GM12873 (cell line): Measurements from ENCODE around the gene CCDC7.

ENCODE experiments used
- CTCF ChIP-seq: IDR thresholded peaks from 2 replicates; pipeline ENCODE4 v1.5.1; 2012; ENCODE audit warnings: low read depth, mild to moderate bottlenecking, moderate library complexity, low read length, control low read depth; ENCODE audit not compliant: insufficient read depth; ENCODE audit errors: missing control alignments

Gene CCDC7

DNA sequence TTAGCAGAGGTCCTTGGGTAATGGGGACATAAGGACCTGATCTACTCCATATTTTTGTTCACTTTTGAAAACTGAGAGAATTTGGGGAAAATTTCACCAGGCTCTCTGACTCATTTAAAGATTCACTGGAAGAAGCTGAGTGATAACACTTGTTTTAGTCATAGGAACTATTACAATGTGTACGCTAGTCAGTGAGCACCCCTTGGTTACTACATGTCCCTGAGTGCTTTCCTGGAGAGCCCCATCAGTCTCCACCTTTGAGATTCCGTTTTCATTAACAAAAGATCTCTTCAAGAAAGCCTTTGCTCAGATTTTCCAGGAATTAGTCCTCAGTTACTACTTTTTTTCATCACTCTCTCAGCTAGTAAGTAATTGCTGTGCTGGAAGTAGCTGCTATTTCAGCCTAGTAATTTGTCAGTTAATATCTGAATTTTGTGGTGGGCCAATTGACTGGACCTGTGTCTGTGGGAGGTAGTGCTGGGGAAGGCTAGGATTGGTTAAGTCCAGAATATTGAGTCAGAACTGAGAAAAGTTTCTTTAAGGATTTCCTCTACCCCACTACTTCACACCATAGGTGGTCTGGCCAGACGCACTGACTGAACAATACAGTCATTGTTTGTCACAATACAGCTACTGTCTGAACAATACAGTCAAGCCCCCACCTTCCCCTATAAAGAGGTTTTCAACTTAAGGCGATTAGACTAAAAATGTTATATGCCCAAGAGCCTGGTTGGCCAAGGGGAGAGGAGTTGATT, 235.0 kb downstream of the CCDC7 start:
- no peak for TF ChIP-seq CTCF

DNA sequence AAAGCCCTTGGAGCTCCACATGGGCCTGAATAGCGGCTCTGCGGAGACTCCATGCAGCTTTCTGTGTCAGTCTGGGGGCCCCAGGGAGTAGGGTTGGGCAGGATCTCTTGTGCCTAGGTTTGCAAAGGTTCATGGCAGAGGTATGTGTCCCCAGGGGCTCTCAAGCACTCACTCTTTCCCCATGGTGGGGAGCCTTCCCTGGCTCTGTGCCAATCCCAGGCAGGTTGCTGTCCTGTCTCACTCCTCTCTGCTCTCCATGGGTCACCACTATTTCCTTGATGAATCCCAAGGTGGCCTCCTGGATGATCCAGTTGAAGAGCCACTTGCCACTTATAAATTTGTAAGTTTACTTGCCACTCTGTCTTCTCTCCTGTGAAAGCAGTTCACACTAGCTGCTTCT, 238.4 kb downstream of the CCDC7 start:
- no peak for TF ChIP-seq CTCF

DNA sequence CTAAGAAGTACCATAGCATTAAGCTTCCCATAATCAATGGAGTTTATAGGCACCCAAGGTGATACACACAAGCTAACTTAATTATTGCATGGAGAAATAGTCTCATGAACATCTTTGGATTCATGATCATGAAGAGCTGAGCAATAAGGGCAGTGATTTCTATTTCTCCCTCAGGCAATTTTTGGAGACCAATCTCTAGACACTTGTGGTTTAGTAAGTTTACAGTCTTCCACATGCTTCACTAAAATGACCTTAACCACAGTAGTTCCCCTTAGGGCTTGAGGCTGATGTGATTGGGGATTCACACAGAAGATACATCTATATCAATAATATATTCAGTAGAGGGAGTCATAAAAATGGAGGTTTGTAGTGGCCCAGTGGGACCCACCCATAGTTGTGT, 241.2 kb downstream of the CCDC7 start:
- no peak for TF ChIP-seq CTCF

DNA sequence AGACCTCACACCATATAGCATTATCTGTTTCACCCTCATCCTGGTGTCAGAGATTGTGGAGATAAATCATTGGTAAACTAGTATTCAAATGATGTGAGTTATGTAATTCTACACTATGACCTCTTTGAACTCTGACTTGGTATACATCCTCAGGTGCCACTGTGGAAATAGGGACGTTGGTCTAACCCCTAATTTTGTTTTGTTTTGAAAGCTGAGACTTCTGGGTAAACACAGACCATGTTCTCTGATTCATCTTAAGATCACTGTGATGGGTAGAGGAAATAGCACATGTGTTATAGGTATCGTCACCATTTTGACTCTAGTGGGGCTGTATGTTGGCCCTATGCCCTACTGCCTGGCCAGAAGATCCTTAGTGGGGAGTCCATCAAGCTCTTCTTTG, 241.6 kb downstream of the CCDC7 start:
- TF ChIP-seq CTCF, result no peak

DNA sequence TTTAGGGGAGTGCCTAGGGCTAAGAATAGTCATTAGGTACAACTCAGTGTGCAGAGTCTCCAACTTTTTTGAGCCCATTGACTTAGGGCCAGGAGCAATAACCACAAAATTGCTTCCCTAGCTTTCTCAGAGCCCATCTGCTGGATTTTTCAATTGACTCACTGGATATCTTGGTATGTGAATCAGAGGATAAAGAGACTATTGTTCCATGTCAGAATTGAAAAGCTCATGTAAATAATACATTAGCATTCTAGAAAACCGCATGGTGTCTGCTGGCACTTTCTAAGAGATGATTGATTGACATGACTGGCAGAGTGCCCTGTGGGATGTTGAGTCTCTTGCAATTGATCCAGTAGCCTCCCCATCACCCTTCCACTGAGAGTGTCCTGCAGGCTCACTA, 246.2 kb downstream of the CCDC7 start:
- TF ChIP-seq CTCF, result no peak

DNA sequence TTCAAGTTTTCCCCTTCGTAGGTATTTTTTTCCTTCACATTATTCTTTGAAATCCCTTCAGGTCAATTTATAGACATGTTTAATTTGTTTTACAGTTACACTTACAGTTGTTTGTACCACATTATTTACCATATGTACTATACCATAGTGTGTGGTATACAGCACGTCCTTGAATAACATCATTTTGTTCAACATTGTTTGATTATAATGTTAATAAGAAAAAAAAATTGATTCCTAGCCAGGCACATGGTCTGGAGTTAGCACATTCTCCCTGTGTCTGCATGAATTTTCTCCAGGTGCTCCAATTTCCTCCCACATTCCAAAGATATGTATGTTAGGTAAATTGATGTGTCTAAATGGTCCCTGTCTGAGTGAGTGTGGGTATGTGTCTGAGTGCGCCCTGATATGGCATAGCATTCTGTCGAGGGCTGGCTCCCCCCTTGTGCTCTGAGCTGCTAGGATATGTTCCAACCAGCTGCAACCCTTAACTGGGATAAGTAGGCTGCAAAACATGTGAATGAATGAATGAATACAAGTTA, 247.6 kb downstream of the CCDC7 start:
- no peak for TF ChIP-seq CTCF

DNA sequence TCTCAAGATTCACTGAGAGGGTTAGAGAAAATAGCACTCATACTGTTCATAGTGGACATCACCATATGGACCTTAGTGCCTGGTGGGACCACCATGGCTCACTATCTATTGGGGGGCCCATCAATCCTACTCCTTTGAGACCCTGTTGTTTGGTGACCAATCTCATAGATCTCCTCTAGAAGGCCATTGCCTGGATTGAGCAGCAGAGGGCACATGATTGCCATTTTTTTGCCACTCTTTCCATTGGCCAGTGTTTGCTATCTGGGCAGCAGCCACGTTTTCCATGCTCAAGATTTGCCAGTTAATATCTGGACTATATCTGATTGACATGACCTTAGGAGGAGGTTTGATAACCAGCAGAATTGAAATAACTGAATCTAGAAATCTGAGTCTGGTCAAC, 267.6 kb downstream of the CCDC7 start:
- TF ChIP-seq CTCF, result peak; percentile 22
